ENCODE results near the gene NR2F1. TPM values are rescaled to one million over a fixed set of nuclear protein-coding genes. Genes with fewer than 3 reads are reported as not detected.

NR2F1 gene
- total and polyA plus RNA-seq, 2 donors (not counting 1 experiment from before 2014, with no cell fraction given) = not detected

DNA sequence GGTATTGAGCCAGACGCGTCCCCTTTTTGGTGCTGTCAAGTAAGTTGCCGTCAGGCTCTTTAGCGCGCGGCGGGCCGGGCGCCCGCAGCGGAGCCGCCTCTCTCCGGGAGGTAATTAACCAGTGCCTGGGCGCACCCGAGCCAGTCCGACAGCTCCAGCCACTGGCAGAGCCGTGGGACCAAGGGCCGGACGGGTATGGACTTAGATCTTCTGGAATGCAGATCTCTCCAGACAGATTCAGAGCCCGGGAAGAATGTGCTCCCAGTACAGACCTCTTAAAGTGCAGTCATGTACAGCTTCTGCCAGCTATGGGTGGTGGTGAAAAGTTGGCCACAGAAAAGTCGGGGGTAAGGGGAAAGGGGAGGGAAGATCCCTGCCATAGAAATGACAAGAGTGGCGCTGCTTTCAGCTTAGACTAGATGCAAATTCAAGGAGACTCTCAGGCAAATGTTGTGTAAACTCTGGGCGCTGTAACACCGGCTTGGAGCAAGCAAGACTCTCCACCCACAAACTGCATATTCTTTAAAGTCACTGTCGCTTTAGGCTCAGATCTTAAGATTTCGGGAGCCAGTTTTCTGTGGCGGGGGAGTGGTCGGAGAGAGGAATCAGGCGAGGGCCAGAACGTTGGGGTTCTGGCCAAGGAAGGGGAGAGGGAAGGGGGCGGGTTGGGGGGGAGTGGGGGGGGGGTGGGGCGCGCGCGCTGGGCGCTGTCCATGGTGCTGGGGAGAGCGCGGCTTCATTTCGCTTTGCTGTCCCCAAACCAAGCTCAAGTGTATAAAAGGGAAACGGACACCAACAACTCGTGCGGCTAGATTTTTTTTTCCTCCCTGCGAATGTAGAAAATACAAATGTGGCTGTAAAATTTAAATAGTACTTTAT, 29.2 kb downstream of the NR2F1 start:
- H3K4me3 Mint-ChIP-seq = no peak overlapping the region
- peaks cover 3 to 8% (median 7%) of the 10 kb centered on the region in 3 donors for H3K9me3 ChIP-seq (ENCODE audit: control extremely low read depth in 1 of 3, control insufficient read depth in 2 of 3, insufficient read depth in 1 of 3, low read length in 2 of 3)
- WGBS (ENCODE audit: insufficient coverage) = 13% methylated on average over 21 of the region's 43 CpGs
- POLR2A ChIA-PET = no interaction called here
- peaks cover 71% of the 10 kb centered on the region for H3K27me3 Mint-ChIP-seq
- no peak overlapping the region for H3K27ac ChIP-seq (ENCODE audit: low read length in 2 of 2)
- H3K79me2 ChIP-seq (ENCODE audit: control insufficient read depth, insufficient read depth, low read length) = no peaks in the 10 kb centered on the region
- H3K4me1 ChIP-seq (ENCODE audit: control insufficient read depth in 2 of 2, insufficient read depth in 2 of 2, low read length in 2 of 2) = peaks cover 8 to 21% of the 10 kb centered on the region in 2 donors
- no peaks in the 10 kb centered on the region for H3K9me3 Mint-ChIP-seq (ENCODE audit: insufficient read depth)
- peaks cover 9 to 76% (median 61%) of the 10 kb centered on the region in 4 experiments for H3K27me3 ChIP-seq (replicated peaks in 1 of 4; ENCODE audit: control extremely low read depth in 1 of 4, control insufficient read depth in 3 of 4, insufficient read depth in 4 of 4, low read length in 3 of 4)
- no peak overlapping the region for H3K9ac ChIP-seq (ENCODE audit: low read length)
- DNase-seq (peak; percentile 34), ATAC-seq (ENCODE audit: low read depth) (peak; percentile 28)
- CTCF ChIA-PET = interaction anchor here (1.2 kb wide), 1 partner anchor 1135 kb away, joined by 3 read pairs; no protein-coding TSS in a partner anchor
- H2AFZ ChIP-seq (ENCODE audit: insufficient read depth, low read depth, low read length, poor library complexity, severe bottlenecking) = no peak overlapping the region
- TF ChIP-seq, protein P1, sequence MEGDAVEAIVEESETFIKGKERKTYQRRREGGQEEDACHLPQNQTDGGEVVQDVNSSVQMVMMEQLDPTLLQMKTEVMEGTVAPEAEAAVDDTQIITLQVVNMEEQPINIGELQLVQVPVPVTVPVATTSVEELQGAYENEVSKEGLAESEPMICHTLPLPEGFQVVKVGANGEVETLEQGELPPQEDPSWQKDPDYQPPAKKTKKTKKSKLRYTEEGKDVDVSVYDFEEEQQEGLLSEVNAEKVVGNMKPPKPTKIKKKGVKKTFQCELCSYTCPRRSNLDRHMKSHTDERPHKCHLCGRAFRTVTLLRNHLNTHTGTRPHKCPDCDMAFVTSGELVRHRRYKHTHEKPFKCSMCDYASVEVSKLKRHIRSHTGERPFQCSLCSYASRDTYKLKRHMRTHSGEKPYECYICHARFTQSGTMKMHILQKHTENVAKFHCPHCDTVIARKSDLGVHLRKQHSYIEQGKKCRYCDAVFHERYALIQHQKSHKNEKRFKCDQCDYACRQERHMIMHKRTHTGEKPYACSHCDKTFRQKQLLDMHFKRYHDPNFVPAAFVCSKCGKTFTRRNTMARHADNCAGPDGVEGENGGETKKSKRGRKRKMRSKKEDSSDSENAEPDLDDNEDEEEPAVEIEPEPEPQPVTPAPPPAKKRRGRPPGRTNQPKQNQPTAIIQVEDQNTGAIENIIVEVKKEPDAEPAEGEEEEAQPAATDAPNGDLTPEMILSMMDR (IDR thresholded peaks at IDR 0.05) = no peak
- TF ChIP-seq EZH2 (IDR thresholded peaks at IDR 0.05; ENCODE audit: borderline replicate concordance, insufficient read depth, low read depth, low read length, poor library complexity, severe bottlenecking) = peak; percentile 95
- intact Hi-C loops (cut with micrococcal nuclease) = loop anchor here (1.0 kb wide), 1 partner anchor 8 kb away; no protein-coding TSS in a partner anchor
- no peaks in the 10 kb centered on the region for H3K36me3 ChIP-seq (replicated peaks in 1 of 2; ENCODE audit: control extremely low read depth in 1 of 2, control insufficient read depth in 1 of 2, extremely low read depth in 1 of 2, insufficient read depth in 2 of 2, low read length in 1 of 2)
- peak overlapping the region; percentile 2 for H3K27ac Mint-ChIP-seq
- H3K4me3 ChIP-seq (ENCODE audit: control extremely low read depth in 1 of 5, extremely low read depth in 1 of 5, insufficient read depth in 1 of 5, low read depth in 2 of 5, low read length in 4 of 5) = no peak overlapping the region
- H3K4me1 Mint-ChIP-seq = peaks cover 16% of the 10 kb centered on the region
- no peak overlapping the region for H3K4me2 ChIP-seq (replicated peaks; ENCODE audit: low read depth, low read length, poor library complexity, severe bottlenecking)
- no peaks in the 10 kb centered on the region for H4K20me1 ChIP-seq (ENCODE audit: control insufficient read depth, insufficient read depth, low read length, poor library complexity, severe bottlenecking)

DNA sequence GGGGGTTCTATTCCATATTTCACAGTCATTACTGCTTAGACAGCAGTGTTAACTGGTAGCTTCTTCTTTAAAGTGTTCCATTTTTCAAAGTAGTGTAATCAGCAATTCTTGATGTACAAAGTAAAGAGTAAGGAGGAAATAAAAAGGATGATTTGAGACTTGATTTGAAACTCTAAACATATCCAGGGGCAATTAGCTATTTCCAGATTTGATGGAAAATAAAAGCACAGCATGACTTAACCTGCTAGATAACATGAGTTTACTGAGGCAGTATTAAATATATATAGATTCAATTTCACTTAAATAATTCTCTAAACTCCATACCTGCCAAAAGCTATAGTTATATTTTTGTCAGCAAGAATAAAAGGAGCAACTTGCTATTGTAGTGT, 29.8 kb downstream of the NR2F1 start:
- Mint-ChIP-seq H3K4me1 (peaks cover 11% of the 10 kb centered on the region), H3K9me3 (ENCODE audit: insufficient read depth) (no peaks in the 10 kb centered on the region), H3K4me3 (no peak overlapping the region), H3K27ac (no peak overlapping the region), H3K27me3 (peaks cover 64% of the 10 kb centered on the region)
- peaks cover 9 to 69% (median 55%) of the 10 kb centered on the region in 4 experiments for H3K27me3 ChIP-seq (replicated peaks in 1 of 4; ENCODE audit: control extremely low read depth in 1 of 4, control insufficient read depth in 3 of 4, insufficient read depth in 4 of 4, low read length in 3 of 4)
- no peaks in the 10 kb centered on the region for H3K79me2 ChIP-seq (ENCODE audit: control insufficient read depth, insufficient read depth, low read length)
- TF ChIP-seq, protein P1 (IDR thresholded peaks at IDR 0.05) = no peak
- no peak for TF ChIP-seq EZH2 (IDR thresholded peaks at IDR 0.05; ENCODE audit: borderline replicate concordance, insufficient read depth, low read depth, low read length, poor library complexity, severe bottlenecking)
- H3K9ac ChIP-seq (ENCODE audit: low read length) = no peak overlapping the region
- ChIA-PET CTCF (interaction anchor here (0.8 kb wide), 1 partner anchor 141 kb away, joined by 3 read pairs; no protein-coding TSS in a partner anchor), POLR2A (no interaction called here)
- no peaks in the 10 kb centered on the region for H4K20me1 ChIP-seq (ENCODE audit: control insufficient read depth, insufficient read depth, low read length, poor library complexity, severe bottlenecking)
- H3K9me3 ChIP-seq (ENCODE audit: control extremely low read depth in 1 of 3, control insufficient read depth in 2 of 3, insufficient read depth in 1 of 3, low read length in 2 of 3) = peaks cover 3 to 8% (median 7%) of the 10 kb centered on the region in 3 donors
- ATAC-seq (ENCODE audit: low read depth) = no peak
- no peak overlapping the region for H3K4me3 ChIP-seq (ENCODE audit: control extremely low read depth in 1 of 5, extremely low read depth in 1 of 5, insufficient read depth in 1 of 5, low read depth in 2 of 5, low read length in 4 of 5)
- DNase-seq = no peak
- no peak overlapping the region for H3K27ac ChIP-seq (ENCODE audit: low read length in 2 of 2)
- intact Hi-C loops (cut with micrococcal nuclease) = loop anchor here (1.0 kb wide), 1 partner anchor 7 kb away; no protein-coding TSS in a partner anchor
- no peak overlapping the region for H2AFZ ChIP-seq (ENCODE audit: insufficient read depth, low read depth, low read length, poor library complexity, severe bottlenecking)
- no peak overlapping the region for H3K4me2 ChIP-seq (replicated peaks; ENCODE audit: low read depth, low read length, poor library complexity, severe bottlenecking)
- H3K36me3 ChIP-seq (replicated peaks in 1 of 2; ENCODE audit: control extremely low read depth in 1 of 2, control insufficient read depth in 1 of 2, extremely low read depth in 1 of 2, insufficient read depth in 2 of 2, low read length in 1 of 2) = no peaks in the 10 kb centered on the region
- peaks cover 5 to 15% of the 10 kb centered on the region in 2 donors for H3K4me1 ChIP-seq (ENCODE audit: control insufficient read depth in 2 of 2, insufficient read depth in 2 of 2, low read length in 2 of 2)
